PC-9 (cell line): ENCODE measurements around the gene AFF4. TPM values are rescaled to one million over a fixed set of nuclear protein-coding genes. Genes with fewer than 3 reads are reported as not detected.

Experiments
- BruUV-seq: library from RNA; stranded (reverse); fragments of 400-500 nt; replicated peaks from 2 replicates; lab custom pipeline; 2021; lab: Mats Ljungman, UMichigan
- CTCF ChIA-PET: fragments of 300-600 bp; sonication (Branson Sonifier 250); formaldehyde crosslinking; loops from one replicate; lab custom pipeline; 2022; ENCODE audit warnings: antibody characterized with exemption; lab: Charles Lee
- POLR2A ChIA-PET: fragments of 300-600 bp; sonication (Branson Sonifier 250); formaldehyde crosslinking; loops from one replicate; lab custom pipeline; 2022; ENCODE audit warnings: antibody characterized with exemption; ENCODE audit not compliant: unreplicated experiment; lab: Charles Lee
- DNase-seq, 2 experiments: peaks; one replicate each; pipeline versions ENCODE4 v3.0.0 to v3.0.0-alpha.2; 2015 to 2022; ENCODE audit warnings: mixed read lengths in 1 of 2
- H2AFZ ChIP-seq: fragments of 200-600 bp; sonication (generic); 2 replicates; pipeline ENCODE4 v1.8.1; 2017; ENCODE audit warnings: antibody characterized with exemption
- H3F3A ChIP-seq: fragments of 200-600 bp; sonication (generic); 2 replicates; pipeline ENCODE4 v1.8.1; 2017; ENCODE audit warnings: antibody characterized with exemption, mild to moderate bottlenecking, low read depth; ENCODE audit not compliant: insufficient read depth
- H3K27ac ChIP-seq: fragments of 200-600 bp; sonication (generic); 2 replicates; pipeline ENCODE4 v1.6.1; 2016; ENCODE audit warnings: mixed run types
- H3K27me3 ChIP-seq: fragments of 200-600 bp; sonication (generic); 2 replicates; pipeline ENCODE4 v1.6.1; 2016; ENCODE audit warnings: low read depth, mixed run types; ENCODE audit not compliant: insufficient read depth
- H3K36me3 ChIP-seq: fragments of 200-600 bp; sonication (generic); 2 replicates; pipeline ENCODE4 v1.6.1; 2016; ENCODE audit warnings: low read depth, mixed run types
- H3K4me1 ChIP-seq: fragments of 200-600 bp; sonication (generic); replicated peaks from 2 replicates; pipeline ENCODE4 v1.6.1; 2016; ENCODE audit warnings: mixed run types; ENCODE audit not compliant: insufficient read depth
- H3K4me2 ChIP-seq: fragments of 200-600 bp; sonication (generic); 2 replicates; pipeline ENCODE4 v1.6.1; 2017; ENCODE audit warnings: mixed run types
- H3K4me3 ChIP-seq: fragments of 200-600 bp; sonication (generic); 2 replicates; pipeline ENCODE4 v1.6.1; 2016; ENCODE audit warnings: mixed run types
- H3K79me2 ChIP-seq: fragments of 200-600 bp; sonication (generic); 2 replicates; pipeline ENCODE4 v1.6.1; 2017; ENCODE audit warnings: low read depth, mixed run types
- H3K9me2 ChIP-seq: fragments of 200-600 bp; sonication (generic); 2 replicates; pipeline ENCODE4 v1.8.1; 2017; ENCODE audit warnings: mild to moderate bottlenecking; ENCODE audit not compliant: insufficient read depth
- H3K9me3 ChIP-seq: fragments of 200-600 bp; sonication (generic); 2 replicates; pipeline ENCODE4 v1.8.1; 2016; ENCODE audit warnings: low read depth; ENCODE audit not compliant: insufficient read depth
- H4K20me1 ChIP-seq: fragments of 200-600 bp; sonication (generic); 2 replicates; pipeline ENCODE4 v1.8.1; 2017; ENCODE audit not compliant: insufficient read depth
- CTCF ChIP-seq: fragments of 200-600 bp; sonication (generic); conservative IDR thresholded peaks from 2 replicates; pipeline ENCODE4 v1.6.1; 2017; ENCODE audit warnings: mixed run types, antibody characterized with exemption, mild to moderate bottlenecking, moderate library complexity
- EZH2 ChIP-seq: fragments of 200-600 bp; sonication (generic); IDR thresholded peaks from 2 replicates; pipeline ENCODE4 v1.8.0; 2017; ENCODE audit warnings: antibody characterized with exemption, low read depth
- intact Hi-C: fragments of 100-400 bp; cut with micrococcal nuclease; formaldehyde crosslinking; loops from one replicate; pipeline ENCODE4 v1.10.0; 2022; ENCODE audit not compliant: unreplicated experiment
- total RNA-seq: library from RNA; stranded (reverse); gene quantifications from 2 replicates; pipeline ENCODE4 v1.2.3, GENCODE V29; 2021

AFF4 gene
- total RNA-seq, 1 experiment from 2014 or later: 59.5 TPM

- POLR2A ChIA-PET: interaction anchor here (0.7 kb wide), 1 partner anchor 101 kb away, joined by 22 read pairs; no protein-coding TSS in a partner anchor
- Histone ChIP-seq H3K79me2 (0 out of 2 replicates have a peak, but pooled peaks cover 9% of the 10 kb centered on the region), H3K4me2 (no peak overlapping the region), H3K4me1 (no peaks in the 10 kb centered on the region), H4K20me1 (peaks cover 5% of the 10 kb centered on the region), H3F3A (peaks cover 16% of the 10 kb centered on the region), H3K27ac (no peak overlapping the region), H3K9me2 (no peaks in the 10 kb centered on the region), H3K27me3 (no peaks in the 10 kb centered on the region), H2AFZ (no peak overlapping the region), H3K36me3 (peaks cover 5% of the 10 kb centered on the region), H3K4me3 (no peak overlapping the region), H3K9me3 (no peaks in the 10 kb centered on the region)
- intact Hi-C loops: no loop called here
- no peak for DNase-seq
- no TSS peak for BruUV-seq
- no peak for TF ChIP-seq EZH2
- TF ChIP-seq CTCF: no peak
- CTCF ChIA-PET: no interaction called here
Observed at GRCh38 chr5:132916086-132916485, 47.3 kb downstream of the AFF4 start.

GRCh38 chr5:132915681-132916080, 47.8 kb downstream of the AFF4 start:
- H3K9me2 ChIP-seq: no peaks in the 10 kb centered on the region
- H3K4me3 ChIP-seq: no peak overlapping the region
- no TSS peak for BruUV-seq
- ChIA-PET CTCF (no interaction called here), POLR2A (interaction anchor here (0.7 kb wide), 1 partner anchor 102 kb away, joined by 22 read pairs; no protein-coding TSS in a partner anchor)
- intact Hi-C loops: no loop called here
- H3K27me3 ChIP-seq: no peaks in the 10 kb centered on the region
- no peak overlapping the region for H2AFZ ChIP-seq
- H3K9me3 ChIP-seq: no peaks in the 10 kb centered on the region
- peaks cover 5% of the 10 kb centered on the region for H3K36me3 ChIP-seq
- H3K27ac ChIP-seq: no peak overlapping the region
- no peak for TF ChIP-seq CTCF
- TF ChIP-seq EZH2: no peak
- H3K4me1 ChIP-seq: no peaks in the 10 kb centered on the region
- no peak for DNase-seq
- H3K4me2 ChIP-seq: no peak overlapping the region
- 0 out of 2 replicates have a peak, but pooled peaks cover 8% of the 10 kb centered on the region for H3K79me2 ChIP-seq
- H4K20me1 ChIP-seq: peaks cover 7% of the 10 kb centered on the region
- peaks cover 16% of the 10 kb centered on the region for H3F3A ChIP-seq

GRCh38 chr5:132909702-132910101, 53.7 kb downstream of the AFF4 start:
- no peak overlapping the region for H3K4me2 ChIP-seq
- H3K79me2 ChIP-seq: peaks cover under 1% of the 10 kb centered on the region; the same call in 1 of the 2 replicates
- POLR2A ChIA-PET: no interaction called here
- peaks cover 26% of the 10 kb centered on the region for H3K36me3 ChIP-seq
- no peaks in the 10 kb centered on the region for H3K27me3 ChIP-seq
- no peak overlapping the region for H2AFZ ChIP-seq
- no peak overlapping the region for H3K27ac ChIP-seq
- H3K9me2 ChIP-seq: peaks cover 4% of the 10 kb centered on the region; the same call in 1 of the 2 replicates
- no peaks in the 10 kb centered on the region for H3K9me3 ChIP-seq
- TF ChIP-seq EZH2 (no peak), CTCF (no peak)
- intact Hi-C loops: no loop called here
- peaks cover 12% of the 10 kb centered on the region for H3F3A ChIP-seq
- no peaks in the 10 kb centered on the region for H3K4me1 ChIP-seq
- DNase-seq: no peak
- peaks cover 31% of the 10 kb centered on the region for H4K20me1 ChIP-seq
- CTCF ChIA-PET: no interaction called here
- BruUV-seq: no TSS peak
- no peak overlapping the region for H3K4me3 ChIP-seq
